ENCODE measurements around the gene CGN. TPM values are rescaled to one million over a fixed set of nuclear protein-coding genes. Genes with fewer than 3 reads are reported as not detected.
A peak's percentile ranks its signal among the peaks of the same experiment; 100 is the strongest.
"Not testable (repeated sequence)": the region's sequence is repeated elsewhere in the genome, so short reads cannot be mapped to it uniquely, and the experiment has no call there.

Gene CGN
- polyA plus RNA-seq, 3 donors, result 34.9 to 44.2 (median 42.6) TPM

GRCh38 chr1:151522427-151522826 lies 11.2 kb downstream of the CGN start:
- not testable (repeated sequence) for DNase-seq (ENCODE audit: low read depth in 3 of 3, low spot score in 2 of 3)

GRCh38 chr1:151523326-151523725 lies 12.1 kb downstream of the CGN start:
- no peak for DNase-seq (ENCODE audit: low read depth in 3 of 3, low spot score in 2 of 3)

GRCh38 chr1:151524736-151525135 lies 13.5 kb downstream of the CGN start:
- no peak for DNase-seq (ENCODE audit: low read depth in 3 of 3, low spot score in 2 of 3)

- DNase-seq (ENCODE audit: low read depth in 3 of 3, low spot score in 2 of 3), result no peak
Measured at GRCh38 chr1:151526735-151527525, 15.7 kb downstream of the CGN start.

GRCh38 chr1:151529211-151529702 lies 18.1 kb downstream of the CGN start:
- DNase-seq (ENCODE audit: low read depth in 3 of 3, low spot score in 2 of 3), result no peak

- no peak for DNase-seq (ENCODE audit: low read depth in 3 of 3, low spot score in 2 of 3)
Measured at GRCh38 chr1:151529781-151530180, 18.6 kb downstream of the CGN start.

GRCh38 chr1:151530461-151530860 lies 19.3 kb downstream of the CGN start:
- no peak for DNase-seq (ENCODE audit: low read depth in 3 of 3, low spot score in 2 of 3)

GRCh38 chr1:151533870-151534269 lies 22.7 kb downstream of the CGN start:
- no peak for DNase-seq (ENCODE audit: low read depth in 3 of 3, low spot score in 2 of 3)

GRCh38 chr1:151534662-151535278 lies 23.6 kb downstream of the CGN start:
- no peak for DNase-seq (ENCODE audit: low read depth in 3 of 3, low spot score in 2 of 3)

GRCh38 chr1:151535326-151536271 lies 24.4 kb downstream of the CGN start:
- DNase-seq (ENCODE audit: low read depth in 3 of 3, low spot score in 2 of 3), result no peak

- DNase-seq (ENCODE audit: low read depth in 3 of 3, low spot score in 2 of 3), result no peak
Measured at GRCh38 chr1:151536499-151536898, 25.3 kb downstream of the CGN start.

GRCh38 chr1:151537112-151537511 lies 25.9 kb downstream of the CGN start:
- no peak for DNase-seq (ENCODE audit: low read depth in 3 of 3, low spot score in 2 of 3)

- DNase-seq (ENCODE audit: low read depth in 3 of 3, low spot score in 2 of 3), result peak in 1 of 3 donors; percentile 38
Measured at GRCh38 chr1:151539321-151540020, 28.3 kb downstream of the CGN start.

- peak; percentile 70 to 84 (median 75) for DNase-seq (ENCODE audit: low read depth in 3 of 3, low spot score in 2 of 3)
Measured at GRCh38 chr1:151540021-151540981, 29.1 kb downstream of the CGN start, which contains the start of gene TUFT1. TUFT1 (plus strand) TSS chr1:151540309; CDS start chr1:151540367, 58 bp downstream.

- DNase-seq (ENCODE audit: low read depth in 3 of 3, low spot score in 2 of 3), result no peak
Measured at GRCh38 chr1:151540982-151541377, 29.8 kb downstream of the CGN start.

- no peak for DNase-seq (ENCODE audit: low read depth in 3 of 3, low spot score in 2 of 3)
Measured at GRCh38 chr1:151541752-151542151, 30.6 kb downstream of the CGN start.

- DNase-seq (ENCODE audit: low read depth in 3 of 3, low spot score in 2 of 3), result no peak
Measured at GRCh38 chr1:151542710-151543129, 31.5 kb downstream of the CGN start.

- no peak for DNase-seq (ENCODE audit: low read depth in 3 of 3, low spot score in 2 of 3)
Measured at GRCh38 chr1:151545542-151545941, 34.4 kb downstream of the CGN start.

All from right renal cortex interstitium (tissue), 3 donors.